GM19463 (cell line): ENCODE measurements around the gene CLEC10A.

ENCODE experiments used
- ATAC-seq: cut with Tn5 transposase; IDR thresholded peaks from one replicate; pipeline ENCODE4 v1.9.1; 2021; ENCODE audit warnings: mild to moderate bottlenecking, moderate library complexity; ENCODE audit not compliant: unreplicated experiment

Gene CLEC10A

GRCh38 chr17:7042501-7043181 lies 37.4 kb downstream of the CLEC10A start:
- ATAC-seq, result no peak

GRCh38 chr17:7041607-7042500 lies 38.2 kb downstream of the CLEC10A start:
- no peak for ATAC-seq

- no peak for ATAC-seq
Measured at GRCh38 chr17:7039832-7040231, 40.2 kb downstream of the CLEC10A start.

GRCh38 chr17:7038025-7038862 lies 41.8 kb downstream of the CLEC10A start:
- ATAC-seq, result no peak

- ATAC-seq, result peak; percentile 91
Measured at GRCh38 chr17:7035591-7036368, 44.3 kb downstream of the CLEC10A start, which contains the start of gene SLC16A13. Gene SLC16A13 (plus strand): TSS chr17:7036015. CDS start chr17:7036383, 368 bp downstream.

DNA sequence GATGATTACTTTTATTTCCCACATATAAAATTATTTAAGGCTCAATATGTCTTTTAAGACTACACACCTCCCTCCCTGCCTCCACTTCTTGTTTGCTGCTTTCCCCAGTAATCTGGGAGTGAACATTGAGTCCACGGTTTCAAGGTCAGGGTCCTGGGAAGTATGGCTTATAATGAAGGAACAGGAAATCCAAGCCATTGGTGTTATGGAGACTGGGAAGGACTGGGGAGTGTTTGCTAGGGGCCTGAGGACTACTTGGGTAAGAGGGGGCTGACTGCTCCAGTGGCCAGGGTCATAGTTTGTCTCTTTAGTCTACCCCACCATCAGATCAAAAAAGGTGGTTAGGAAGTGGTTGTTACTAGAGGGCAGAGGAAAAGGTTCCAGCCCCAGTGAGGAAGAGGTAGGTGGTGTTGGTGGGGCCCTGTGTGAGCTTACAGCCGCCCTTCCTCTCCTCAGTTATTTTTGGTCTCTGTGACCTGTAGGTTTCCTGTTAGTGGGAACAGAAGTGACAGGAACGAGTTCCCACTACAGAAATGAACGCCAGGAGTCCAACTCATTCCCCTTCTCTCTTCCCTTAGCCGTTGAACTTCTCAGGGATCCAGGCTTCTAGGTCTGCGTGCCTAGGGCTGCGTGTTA lies 45.0 kb downstream of the CLEC10A start:
- no peak for ATAC-seq

DNA sequence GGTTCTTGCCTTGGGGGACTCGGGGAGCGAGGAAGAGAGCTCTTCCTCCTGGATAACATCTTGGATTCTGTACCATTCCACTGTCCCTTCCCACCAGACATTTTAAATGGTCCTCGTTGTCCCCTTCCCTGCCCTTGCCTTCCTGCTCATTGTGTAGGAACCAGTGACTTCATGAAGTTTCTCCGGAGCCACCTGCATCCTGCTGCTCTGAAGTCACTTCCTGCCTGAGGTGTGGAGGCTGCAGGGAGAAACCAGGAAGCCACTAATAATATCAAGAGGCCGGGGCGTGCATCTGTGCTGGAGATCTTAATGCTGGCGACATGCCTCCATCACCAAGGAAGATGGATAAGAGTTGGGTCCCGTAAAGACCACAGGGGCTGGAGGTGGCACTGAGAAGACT lies 50.4 kb downstream of the CLEC10A start:
- no peak for ATAC-seq

GRCh38 chr17:7029096-7029495 lies 51.0 kb downstream of the CLEC10A start:
- ATAC-seq, result no peak

GRCh38 chr17:7027335-7027734 lies 52.7 kb downstream of the CLEC10A start:
- ATAC-seq, result no peak

DNA sequence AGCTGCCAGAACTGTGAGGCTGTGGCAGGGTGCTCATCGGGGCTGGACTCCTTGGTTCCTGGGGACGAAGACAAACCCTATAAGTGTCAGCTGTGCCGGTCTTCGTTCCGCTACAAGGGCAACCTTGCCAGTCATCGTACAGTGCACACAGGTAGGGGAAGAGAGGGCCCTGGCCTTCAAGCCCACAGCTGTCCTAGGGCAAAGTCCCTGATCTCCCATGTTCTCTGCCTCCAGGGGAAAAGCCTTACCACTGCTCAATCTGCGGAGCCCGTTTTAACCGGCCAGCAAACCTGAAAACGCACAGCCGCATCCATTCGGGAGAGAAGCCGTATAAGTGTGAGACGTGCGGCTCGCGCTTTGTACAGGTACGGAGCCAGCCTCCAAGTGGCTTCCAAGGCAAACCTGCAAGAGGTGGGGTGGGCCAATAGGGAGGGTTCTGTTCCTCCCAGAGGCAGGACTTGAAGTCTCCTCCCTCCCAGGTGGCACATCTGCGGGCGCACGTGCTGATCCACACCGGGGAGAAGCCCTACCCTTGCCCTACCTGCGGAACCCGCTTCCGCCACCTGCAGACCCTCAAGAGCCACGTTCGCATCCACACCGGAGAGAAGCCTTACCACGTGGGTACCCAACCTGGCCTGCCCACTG lies 53.5 kb downstream of the CLEC10A start:
- no peak for ATAC-seq

GRCh38 chr17:7025245-7025644 lies 54.8 kb downstream of the CLEC10A start:
- ATAC-seq, result no peak
